ENCODE results near the gene CTBP2.

DNA sequence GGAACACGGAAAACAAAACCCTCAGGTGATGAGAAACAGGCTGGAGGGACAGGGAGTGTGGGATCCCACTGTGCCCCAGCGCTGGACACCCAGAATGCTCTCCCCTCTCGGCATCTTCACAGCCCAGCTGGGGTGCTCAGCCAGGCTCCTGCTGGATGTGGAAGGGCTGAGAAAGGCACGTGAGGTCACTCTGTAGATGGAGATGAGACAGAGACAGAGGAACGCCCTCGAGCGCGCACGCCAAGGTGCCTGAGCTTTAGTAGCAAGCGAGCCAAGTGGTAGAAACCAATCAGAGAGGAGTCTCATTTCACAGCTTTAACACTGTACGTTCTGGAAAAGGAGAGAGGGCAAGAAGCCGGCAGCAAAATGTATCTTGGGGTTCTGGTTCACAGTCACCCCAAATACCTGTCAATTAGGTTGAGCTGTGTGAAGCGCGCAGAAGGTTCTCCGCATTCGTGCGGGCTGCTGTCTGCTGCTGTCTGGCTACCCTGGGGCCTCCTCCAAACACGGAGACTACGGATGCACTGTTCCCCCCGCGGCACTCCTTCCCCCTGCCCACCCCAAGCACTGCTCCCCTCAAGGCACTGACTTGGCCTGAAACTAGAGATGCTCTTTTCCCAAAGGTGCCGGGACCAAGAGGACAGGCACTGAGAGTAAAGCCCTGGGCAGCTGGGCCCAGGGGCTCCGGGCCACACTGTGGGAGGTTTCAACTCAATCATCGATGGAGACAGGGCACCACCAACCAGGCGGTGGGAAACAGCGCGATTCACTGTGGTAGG lies 127.0 kb downstream of the CTBP2 start:
- TF ChIP-seq CTCF (IDR thresholded peaks at IDR 0.05) = no peak
- TF ChIP-seq POLR2A (IDR thresholded peaks at IDR 0.05) = no peak
